ENCODE data around the gene RFTN1.

DNA sequence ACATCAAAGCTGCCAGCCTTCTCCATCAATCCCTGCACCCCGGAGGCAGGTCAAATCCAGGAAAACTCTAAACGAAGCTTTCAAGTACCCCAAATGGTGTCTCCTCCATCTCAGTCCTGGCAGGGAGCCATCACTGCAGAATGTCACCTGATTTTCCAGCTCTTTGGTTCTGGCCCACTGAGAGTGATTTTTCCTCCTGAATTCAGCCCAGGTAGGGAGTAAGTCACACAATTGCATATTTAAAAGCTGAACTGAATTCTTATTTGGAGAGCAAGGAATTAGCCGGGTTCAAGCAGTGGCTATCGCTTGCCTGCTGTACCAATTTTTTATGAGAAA, 5.3 kb downstream of the RFTN1 start:
- TF ChIP-seq EZH2 (IDR thresholded peaks at IDR 0.05): no peak
- TF ChIP-seq POLR2AphosphoS5 (IDR thresholded peaks at IDR 0.05; ENCODE audit: borderline replicate concordance, low read depth, low read length): no peak
- TF ChIP-seq FOXP2 (optimal IDR thresholded peaks at IDR 0.05; ENCODE audit: control extremely low read depth, extremely low read length, insufficient read depth): no peak
